K562 (cell line): ENCODE results near the gene SCAF11. TPM values are rescaled to one million over a fixed set of nuclear protein-coding genes. Genes with fewer than 3 reads are reported as not detected.
A peak's percentile ranks its signal among the peaks of the same experiment; 100 is the strongest.

ENCODE experiments used
- ASH1L ChIP-seq: fragments of 450-650 bp; IDR thresholded peaks from 2 replicates; pipeline ENCODE4 v1.6.1; 2018; ENCODE audit warnings: borderline replicate concordance, mild to moderate bottlenecking, low read depth; ENCODE audit not compliant: partially characterized antibody
- BRF1 ChIP-seq: IDR thresholded peaks from 3 replicates; pipeline ENCODE4 v1.6.1; 2011; ENCODE audit warnings: borderline replicate concordance, mild to moderate bottlenecking; ENCODE audit not compliant: insufficient read length; ENCODE audit errors: extremely low read depth
- COPS2 ChIP-seq: fragments of 450-650 bp; conservative IDR thresholded peaks from 2 replicates; pipeline ENCODE4 v1.6.1; 2016; ENCODE audit warnings: mild to moderate bottlenecking, moderate library complexity
- FOXJ2 ChIP-seq: fragments of 200-800 bp; sonication (Bioruptor generic); IDR thresholded peaks from 2 replicates; pipeline ENCODE4 v1.6.1; 2016; ENCODE audit warnings: missing genetic modification characterization, missing compliant biosample characterization
- JUN ChIP-seq, 2 experiments: sonication (generic) in 1 of 2; formaldehyde crosslinking in 1 of 2; IDR thresholded peaks; 2 replicates each; pipeline versions ENCODE4 v1.6.1 to v1.8.0; 2012 to 2022; ENCODE audit warnings: borderline replicate concordance in 2 of 2, mild to moderate bottlenecking in 2 of 2, improper control_type of control experiment in 1 of 2, low read depth in 1 of 2, low read length in 1 of 2, missing genetic modification reagents in 1 of 2
- KLF16 ChIP-seq: IDR thresholded peaks from 2 replicates; pipeline ENCODE4 v1.6.1; 2016; ENCODE audit warnings: antibody characterized with exemption
- PCBP2 ChIP-seq: fragments of 200-400 bp; formaldehyde crosslinking; IDR thresholded peaks from 2 replicates; pipeline ENCODE4 v1.6.1; 2018; ENCODE audit warnings: low read length, low read depth, mild to moderate bottlenecking, moderate library complexity; ENCODE audit not compliant: poor library complexity, severe bottlenecking
- POLR2AphosphoS5 ChIP-seq: IDR thresholded peaks from 2 replicates; pipeline ENCODE4 v1.6.1; 2011; ENCODE audit warnings: mild to moderate bottlenecking, low read depth, low read length, moderate library complexity; ENCODE audit not compliant: control insufficient read depth, insufficient read depth
- SREBF1 ChIP-seq: fragments of 150-350 bp; IDR thresholded peaks from 2 replicates; pipeline ENCODE4 v1.6.1; 2014; ENCODE audit warnings: antibody characterized with exemption, low read depth, low read length, borderline replicate concordance
- TCF7L2 ChIP-seq: fragments of 150-350 bp; IDR thresholded peaks from 2 replicates; pipeline ENCODE4 v1.6.1; 2016; ENCODE audit warnings: low read depth, mild to moderate bottlenecking, low read length, moderate library complexity
- ZNF212 ChIP-seq: fragments of 450-650 bp; formaldehyde crosslinking; IDR thresholded peaks from 2 replicates; pipeline ENCODE4 v1.4.0; 2020; ENCODE audit warnings: mild to moderate bottlenecking
- polyA plus RNA-seq, 8 experiments: library from polyadenylated mRNA; depleted of rRNA in 4 of 8; stranded (reverse) in 5 of 8; unstranded in 3 of 8; fragments of >200 nt; fragmentation: Nextera tagmentation in 2 of 8; fragmentation: Illumina TruSeq in 1 of 8; extraction: Ambion mirVana in 2 of 8; extraction: Trizol in 1 of 8; gene quantifications; 2 replicates each; pipeline versions ENCODE4 v1.2.1 to v1.2.3, GENCODE V29; 2011 to 2014; ENCODE audit warnings: inconsistent platforms in 1 of 8, missing spikeins in 1 of 8
- total RNA-seq, 7 experiments: library from RNA; depleted of rRNA in 6 of 7; stranded (reverse); fragments of >200 nt in 6 of 7; fragmentation: Illumina TruSeq in 2 of 7; extraction: Trizol in 2 of 7; gene quantifications; 2 replicates each; pipeline versions ENCODE4 v1.2.1 to v1.2.3, GENCODE V29; 2011 to 2021; ENCODE audit warnings: low replicate concordance in 1 of 7
- TF ChIP-seq, protein P1 (sequence below): IDR thresholded peaks from 2 replicates; pipeline ENCODE4 v1.6.1; 2011; ENCODE audit not compliant: insufficient read length; ENCODE audit errors: extremely low read depth
- TF ChIP-seq, protein P2 (sequence below), 2 experiments: fragments of 450-650 bp; IDR thresholded peaks; 2 replicates each; pipeline ENCODE4 v1.6.1; 2018; ENCODE audit warnings: mild to moderate bottlenecking in 2 of 2, low read depth in 1 of 2; ENCODE audit not compliant: partially characterized antibody in 2 of 2
- TF ChIP-seq, protein P3 (sequence below): fragments of 450-650 bp; formaldehyde crosslinking; IDR thresholded peaks from 2 replicates; pipeline ENCODE4 v1.4.0; 2020; ENCODE audit warnings: mild to moderate bottlenecking, moderate library complexity
- TF ChIP-seq, protein P4 (sequence below): fragments of 450-650 bp; IDR thresholded peaks from 2 replicates; pipeline ENCODE4 v1.6.1; 2014; ENCODE audit warnings: low read depth, mild to moderate bottlenecking, moderate library complexity, borderline replicate concordance
- TF ChIP-seq, protein P5 (sequence below): fragments of 450-650 bp; conservative IDR thresholded peaks from 2 replicates; pipeline ENCODE4 v1.6.1; 2016; ENCODE audit warnings: missing genetic modification characterization, low read depth, mild to moderate bottlenecking, control low read depth, missing compliant biosample characterization

The SCAF11 gene
- total and polyA plus RNA-seq, 9 of the 15 experiments (the other 6 are each of a cell fraction or from before 2014, with no cell fraction given) = 30.4 to 119 (median 80.0) TPM

DNA sequence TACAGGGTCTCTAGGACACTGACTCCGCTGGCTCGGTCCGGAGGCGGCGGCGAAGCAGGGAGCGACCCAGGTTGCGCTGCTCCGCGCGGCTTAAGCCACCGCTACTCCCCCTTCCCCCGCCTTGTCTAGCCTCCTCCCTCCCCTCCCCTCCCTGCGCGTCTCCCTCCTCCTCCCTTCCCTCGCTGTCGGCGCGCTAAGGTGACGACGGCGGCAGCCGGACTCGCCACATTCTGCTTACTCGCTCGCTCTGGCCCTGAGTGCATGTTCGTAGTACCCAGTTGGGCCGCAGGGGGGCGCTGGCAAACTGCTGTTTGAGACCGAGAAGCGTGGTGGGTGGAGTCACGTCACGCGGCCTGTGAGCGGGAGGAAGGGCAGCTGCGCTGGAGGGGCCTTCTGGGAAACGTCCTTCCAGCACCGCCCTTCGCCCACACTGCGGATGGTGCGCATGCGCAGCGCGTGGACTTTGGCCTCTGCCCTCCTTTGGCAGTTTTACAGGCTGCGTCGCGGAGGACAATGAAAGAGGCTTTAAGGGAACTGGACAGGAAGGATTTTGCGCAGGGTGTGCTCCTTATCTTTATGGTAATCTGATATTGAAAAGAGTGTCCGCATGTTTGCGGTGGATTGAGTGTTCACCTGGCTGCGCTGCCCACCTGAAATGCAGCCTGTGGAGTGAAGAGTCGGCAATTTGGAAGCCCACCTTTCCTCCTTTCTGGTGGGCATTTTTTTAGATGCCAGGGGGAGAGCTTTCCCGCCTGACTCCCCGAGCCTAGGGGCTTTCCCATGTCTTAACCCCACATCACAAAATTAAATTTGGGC, at the start of gene SCAF11 (continued):
- TF ChIP-seq PCBP2 (no peak), TCF7L2 (peak; percentile 58; the same call in 1 of the 2 replicates), BRF1 (no peak), KLF16 (peak; percentile 38; the same call in 1 of the 2 replicates), SREBF1 (0 out of 2 replicates have a peak, but pooled peaks have one; percentile 77), ZNF212 (no peak), ASH1L (no peak), JUN (IDR thresholded peaks at IDR 0.05; ENCODE audit: borderline replicate concordance, low read depth, low read length) (peak; percentile 83), JUN (CRISPR knock-in tag; IDR thresholded peaks at IDR 0.05; ENCODE audit: borderline replicate concordance) (peak; percentile 97), POLR2AphosphoS5 (peak; percentile 68), FOXJ2 (tag) (peak; percentile 69), COPS2 (no peak)
- TF ChIP-seq, protein P1, sequence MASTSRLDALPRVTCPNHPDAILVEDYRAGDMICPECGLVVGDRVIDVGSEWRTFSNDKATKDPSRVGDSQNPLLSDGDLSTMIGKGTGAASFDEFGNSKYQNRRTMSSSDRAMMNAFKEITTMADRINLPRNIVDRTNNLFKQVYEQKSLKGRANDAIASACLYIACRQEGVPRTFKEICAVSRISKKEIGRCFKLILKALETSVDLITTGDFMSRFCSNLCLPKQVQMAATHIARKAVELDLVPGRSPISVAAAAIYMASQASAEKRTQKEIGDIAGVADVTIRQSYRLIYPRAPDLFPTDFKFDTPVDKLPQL = no peak
- TF ChIP-seq, protein P2, sequence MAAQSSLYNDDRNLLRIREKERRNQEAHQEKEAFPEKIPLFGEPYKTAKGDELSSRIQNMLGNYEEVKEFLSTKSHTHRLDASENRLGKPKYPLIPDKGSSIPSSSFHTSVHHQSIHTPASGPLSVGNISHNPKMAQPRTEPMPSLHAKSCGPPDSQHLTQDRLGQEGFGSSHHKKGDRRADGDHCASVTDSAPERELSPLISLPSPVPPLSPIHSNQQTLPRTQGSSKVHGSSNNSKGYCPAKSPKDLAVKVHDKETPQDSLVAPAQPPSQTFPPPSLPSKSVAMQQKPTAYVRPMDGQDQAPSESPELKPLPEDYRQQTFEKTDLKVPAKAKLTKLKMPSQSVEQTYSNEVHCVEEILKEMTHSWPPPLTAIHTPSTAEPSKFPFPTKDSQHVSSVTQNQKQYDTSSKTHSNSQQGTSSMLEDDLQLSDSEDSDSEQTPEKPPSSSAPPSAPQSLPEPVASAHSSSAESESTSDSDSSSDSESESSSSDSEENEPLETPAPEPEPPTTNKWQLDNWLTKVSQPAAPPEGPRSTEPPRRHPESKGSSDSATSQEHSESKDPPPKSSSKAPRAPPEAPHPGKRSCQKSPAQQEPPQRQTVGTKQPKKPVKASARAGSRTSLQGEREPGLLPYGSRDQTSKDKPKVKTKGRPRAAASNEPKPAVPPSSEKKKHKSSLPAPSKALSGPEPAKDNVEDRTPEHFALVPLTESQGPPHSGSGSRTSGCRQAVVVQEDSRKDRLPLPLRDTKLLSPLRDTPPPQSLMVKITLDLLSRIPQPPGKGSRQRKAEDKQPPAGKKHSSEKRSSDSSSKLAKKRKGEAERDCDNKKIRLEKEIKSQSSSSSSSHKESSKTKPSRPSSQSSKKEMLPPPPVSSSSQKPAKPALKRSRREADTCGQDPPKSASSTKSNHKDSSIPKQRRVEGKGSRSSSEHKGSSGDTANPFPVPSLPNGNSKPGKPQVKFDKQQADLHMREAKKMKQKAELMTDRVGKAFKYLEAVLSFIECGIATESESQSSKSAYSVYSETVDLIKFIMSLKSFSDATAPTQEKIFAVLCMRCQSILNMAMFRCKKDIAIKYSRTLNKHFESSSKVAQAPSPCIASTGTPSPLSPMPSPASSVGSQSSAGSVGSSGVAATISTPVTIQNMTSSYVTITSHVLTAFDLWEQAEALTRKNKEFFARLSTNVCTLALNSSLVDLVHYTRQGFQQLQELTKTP (IDR thresholded peaks at IDR 0.05; ENCODE audit: low read depth in 1 of 2, partially characterized antibody in 2 of 2) = no peak
- TF ChIP-seq, protein P3, sequence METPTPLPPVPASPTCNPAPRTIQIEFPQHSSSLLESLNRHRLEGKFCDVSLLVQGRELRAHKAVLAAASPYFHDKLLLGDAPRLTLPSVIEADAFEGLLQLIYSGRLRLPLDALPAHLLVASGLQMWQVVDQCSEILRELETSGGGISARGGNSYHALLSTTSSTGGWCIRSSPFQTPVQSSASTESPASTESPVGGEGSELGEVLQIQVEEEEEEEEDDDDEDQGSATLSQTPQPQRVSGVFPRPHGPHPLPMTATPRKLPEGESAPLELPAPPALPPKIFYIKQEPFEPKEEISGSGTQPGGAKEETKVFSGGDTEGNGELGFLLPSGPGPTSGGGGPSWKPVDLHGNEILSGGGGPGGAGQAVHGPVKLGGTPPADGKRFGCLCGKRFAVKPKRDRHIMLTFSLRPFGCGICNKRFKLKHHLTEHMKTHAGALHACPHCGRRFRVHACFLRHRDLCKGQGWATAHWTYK (CRISPR knock-in tag) = no peak
- TF ChIP-seq, protein P4, sequence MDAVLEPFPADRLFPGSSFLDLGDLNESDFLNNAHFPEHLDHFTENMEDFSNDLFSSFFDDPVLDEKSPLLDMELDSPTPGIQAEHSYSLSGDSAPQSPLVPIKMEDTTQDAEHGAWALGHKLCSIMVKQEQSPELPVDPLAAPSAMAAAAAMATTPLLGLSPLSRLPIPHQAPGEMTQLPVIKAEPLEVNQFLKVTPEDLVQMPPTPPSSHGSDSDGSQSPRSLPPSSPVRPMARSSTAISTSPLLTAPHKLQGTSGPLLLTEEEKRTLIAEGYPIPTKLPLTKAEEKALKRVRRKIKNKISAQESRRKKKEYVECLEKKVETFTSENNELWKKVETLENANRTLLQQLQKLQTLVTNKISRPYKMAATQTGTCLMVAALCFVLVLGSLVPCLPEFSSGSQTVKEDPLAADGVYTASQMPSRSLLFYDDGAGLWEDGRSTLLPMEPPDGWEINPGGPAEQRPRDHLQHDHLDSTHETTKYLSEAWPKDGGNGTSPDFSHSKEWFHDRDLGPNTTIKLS = peak; percentile 54; the same call in 1 of the 2 replicates
- TF ChIP-seq, protein P5, sequence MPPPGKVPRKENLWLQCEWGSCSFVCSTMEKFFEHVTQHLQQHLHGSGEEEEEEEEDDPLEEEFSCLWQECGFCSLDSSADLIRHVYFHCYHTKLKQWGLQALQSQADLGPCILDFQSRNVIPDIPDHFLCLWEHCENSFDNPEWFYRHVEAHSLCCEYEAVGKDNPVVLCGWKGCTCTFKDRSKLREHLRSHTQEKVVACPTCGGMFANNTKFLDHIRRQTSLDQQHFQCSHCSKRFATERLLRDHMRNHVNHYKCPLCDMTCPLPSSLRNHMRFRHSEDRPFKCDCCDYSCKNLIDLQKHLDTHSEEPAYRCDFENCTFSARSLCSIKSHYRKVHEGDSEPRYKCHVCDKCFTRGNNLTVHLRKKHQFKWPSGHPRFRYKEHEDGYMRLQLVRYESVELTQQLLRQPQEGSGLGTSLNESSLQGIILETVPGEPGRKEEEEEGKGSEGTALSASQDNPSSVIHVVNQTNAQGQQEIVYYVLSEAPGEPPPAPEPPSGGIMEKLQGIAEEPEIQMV (tag) = no peak
